Sigmoid colon (tissue), 4 donors: ENCODE measurements around the gene SDF2.

Experiments used
- POLR2AphosphoS5 ChIP-seq, 4 donors: sonication (generic); formaldehyde crosslinking; IDR thresholded peaks; one replicate each; pipeline ENCODE4 v1.6.1; 2017; ENCODE audit warnings: antibody characterized with exemption in 4 of 4
- TF ChIP-seq, protein P1 (sequence below), 4 experiments: fragments of 450-650 bp in 3 of 4; fragments of 200-600 bp in 1 of 4; IDR thresholded peaks; one replicate each; pipeline ENCODE4 v1.5.1; 2016 to 2019; ENCODE audit warnings: antibody characterized with exemption in 4 of 4, mild to moderate bottlenecking in 3 of 4, moderate library complexity in 2 of 4

GRCh38 chr17:28620010-28620409, 41.7 kb downstream of the SDF2 start:
- TF ChIP-seq, protein P1, sequence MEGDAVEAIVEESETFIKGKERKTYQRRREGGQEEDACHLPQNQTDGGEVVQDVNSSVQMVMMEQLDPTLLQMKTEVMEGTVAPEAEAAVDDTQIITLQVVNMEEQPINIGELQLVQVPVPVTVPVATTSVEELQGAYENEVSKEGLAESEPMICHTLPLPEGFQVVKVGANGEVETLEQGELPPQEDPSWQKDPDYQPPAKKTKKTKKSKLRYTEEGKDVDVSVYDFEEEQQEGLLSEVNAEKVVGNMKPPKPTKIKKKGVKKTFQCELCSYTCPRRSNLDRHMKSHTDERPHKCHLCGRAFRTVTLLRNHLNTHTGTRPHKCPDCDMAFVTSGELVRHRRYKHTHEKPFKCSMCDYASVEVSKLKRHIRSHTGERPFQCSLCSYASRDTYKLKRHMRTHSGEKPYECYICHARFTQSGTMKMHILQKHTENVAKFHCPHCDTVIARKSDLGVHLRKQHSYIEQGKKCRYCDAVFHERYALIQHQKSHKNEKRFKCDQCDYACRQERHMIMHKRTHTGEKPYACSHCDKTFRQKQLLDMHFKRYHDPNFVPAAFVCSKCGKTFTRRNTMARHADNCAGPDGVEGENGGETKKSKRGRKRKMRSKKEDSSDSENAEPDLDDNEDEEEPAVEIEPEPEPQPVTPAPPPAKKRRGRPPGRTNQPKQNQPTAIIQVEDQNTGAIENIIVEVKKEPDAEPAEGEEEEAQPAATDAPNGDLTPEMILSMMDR (IDR thresholded peaks at IDR 0.05): no peak
- no peak for TF ChIP-seq POLR2AphosphoS5 (IDR thresholded peaks at IDR 0.05)
